Heart left ventricle (tissue), 16 donors: ENCODE results near the gene STK11. TPM values are rescaled to one million over a fixed set of nuclear protein-coding genes. Genes with fewer than 3 reads are reported as not detected.

Experiments
- ATAC-seq, 4 donors: fragments of 200-7000 bp; cut with Tn5 transposase; one replicate each; pipeline ENCODE4 v1.9.1; 2020 to 2022; ENCODE audit warnings: moderate library complexity in 4 of 4, mild to moderate bottlenecking in 3 of 4, moderate number of reproducible peaks in 1 of 4
- DNase-seq, 5 donors: peaks; one replicate each; pipeline ENCODE4 v3.0.0-alpha.2; 2020
- H3K27ac ChIP-seq, 12 donors: fragments of 200-600 bp; sonication (generic) in 4 of 12; one replicate each; pipeline versions ENCODE4 v1.5.0 to v1.8.0; 2016 to 2022; ENCODE audit warnings: mild to moderate bottlenecking in 2 of 12
- H3K27me3 ChIP-seq, 9 donors: fragments of 200-600 bp; sonication (generic) in 2 of 9; one replicate each; pipeline versions ENCODE4 v1.5.1 to v1.8.0; 2016 to 2022; ENCODE audit warnings: mild to moderate bottlenecking in 3 of 9
- H3K36me3 ChIP-seq, 9 donors: fragments of 200-600 bp; sonication (generic) in 2 of 9; one replicate each; pipeline versions ENCODE4 v1.5.0 to v1.8.0; 2018 to 2022; ENCODE audit warnings: mild to moderate bottlenecking in 2 of 9
- H3K4me1 ChIP-seq, 12 donors: fragments of 200-600 bp; sonication (generic) in 4 of 12; one replicate each; pipeline versions ENCODE4 v1.5.0 to v1.8.0; 2016 to 2022; ENCODE audit warnings: mild to moderate bottlenecking in 3 of 12
- H3K4me3 ChIP-seq, 12 donors: fragments of 200-600 bp; sonication (generic) in 4 of 12; one replicate each; pipeline versions ENCODE4 v1.5.0 to v1.8.0; 2017 to 2022; ENCODE audit warnings: mild to moderate bottlenecking in 9 of 12, moderate library complexity in 4 of 12
- H3K9me3 ChIP-seq, 12 donors: fragments of 200-600 bp; sonication (generic) in 4 of 12; one replicate each; pipeline versions ENCODE4 v1.5.0 to v1.8.0; 2016 to 2022; ENCODE audit warnings: mild to moderate bottlenecking in 1 of 12
- CTCF ChIP-seq, 12 donors: fragments of 200-600 bp; sonication (generic) in 4 of 12; IDR thresholded peaks; one replicate each; pipeline versions ENCODE4 v1.5.0 to v1.8.0; 2018 to 2022; ENCODE audit warnings: antibody characterized with exemption in 12 of 12, mild to moderate bottlenecking in 5 of 12
- POLR2A ChIP-seq, 2 donors: fragments of 450-650 bp; IDR thresholded peaks; one replicate each; pipeline ENCODE4 v1.6.1; 2017; ENCODE audit warnings: antibody characterized with exemption in 2 of 2, mild to moderate bottlenecking in 2 of 2, moderate library complexity in 2 of 2
- WGBS, 4 donors: extraction: QIAGEN DNeasy Blood & Tissue Kit in 2 of 4; methylation state at CpG; one replicate each; pipeline versions ENCODE4 v1.1.5 to v1.1.7; 2013 to 2018; 5-methylcytosine and 5-hydroxymethylcytosine counted together
- intact Hi-C, 10 donors: fragments of 100-400 bp; cut with DNase I; formaldehyde crosslinking; loops; one replicate each; pipeline versions ENCODE4 v1.11.1 to v1.14.2; 2022
- polyA plus RNA-seq, 2 donors: library from polyadenylated mRNA; stranded (reverse); fragments of 200-250 nt; gene quantifications; one replicate each; pipeline ENCODE4 v1.2.3, GENCODE V29; 2013
- total RNA-seq, 9 donors: library from RNA; depleted of rRNA in 2 of 9; stranded (reverse); fragments of >200 nt in 2 of 9; fragmentation: NEBNext Ultra II Directional in 3 of 9; extraction: Animal tissue kit (Norgen Biotek cat#: 25700) in 3 of 9; gene quantifications; one replicate each; pipeline versions ENCODE4 v1.1.0 to v1.2.4, GENCODE V29; 2016 to 2023
- donor health status: ischemic (EF 13 %, LVEDD 7.1; RV severe dilation, severe dysfunction).
- donor health status: healthy with polysubstance abuse.
- donor health status: DM: no; HTN: yes; CAD: no.
- donor health status: DM: no; HTN: no; CAD: no.
- donor health status: ischemic (EF 25% LVEDD 6.9; RV normal size, moderate dysfunction).
- donor health status: ischemic (EF 25% LVEDD 5.7; RV mildly dilated, moderate dysfunction).
- donor health status: healthy.
- donor health status: DM: yes; HTN: yes; CAD: no.
- donor health status: ischemic (EF 35%, LVEDD 5.7; RV mildly dilated, moderate dysfunction).
- donor health status: nonischemic (EF 11% LVEDD 7.7; RV severe dilation, severe dysfunction).
- donor health status: DM: yes; HTN: yes; CAD: no.
- donor health status: PGD.
- donor health status: ischemic (EF 29% LVEDD 5.4; RV normal size, mild dysfunction).
- donor health status: nonischemic (EF 23%, LVEDD 6.1; RV moderate dilation, normal function).

STK11 gene
- total and polyA plus RNA-seq, 11 donors: 44.7 to 92.0 (median 50.7) TPM

DNA sequence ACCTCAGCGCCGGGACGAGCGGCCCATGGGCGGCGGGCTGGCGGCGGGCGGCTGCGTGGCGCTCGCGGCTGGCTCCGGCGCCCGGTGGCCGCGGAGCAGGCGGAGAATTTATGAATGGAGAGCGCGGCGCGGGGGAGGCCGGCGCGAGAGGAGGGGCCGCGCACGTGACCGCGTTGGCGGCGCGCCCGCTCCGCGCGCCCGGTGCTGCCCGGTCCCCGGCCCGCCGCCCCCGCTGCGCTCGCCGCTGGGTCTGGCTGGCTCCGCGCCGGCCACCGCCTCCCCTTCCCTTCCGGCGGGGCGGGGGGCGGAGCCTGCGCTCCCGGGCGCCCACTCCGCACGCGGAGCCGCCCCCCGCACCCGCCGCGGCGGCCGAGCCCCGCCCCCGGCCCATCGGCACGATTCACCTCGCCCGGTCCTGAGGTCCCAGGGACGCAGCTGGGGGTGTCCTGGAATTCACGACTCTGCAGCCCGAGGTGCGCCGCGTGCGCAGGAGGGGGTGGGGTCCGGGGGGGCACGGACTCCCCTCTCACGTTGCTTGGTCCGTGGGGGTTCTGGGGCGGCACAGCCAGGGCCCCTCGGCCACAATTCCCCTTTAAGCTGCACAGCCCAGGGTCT, 32.3 kb downstream of the STK11 start, which contains the start of gene CBARP:
TSS of gene CBARP (minus strand) at position 252 of the 615 bp plus-strand sequence. CDS start 1,905 bp downstream, outside the sequence.
- WGBS, 4 donors: 0 to 1% (median 1%) methylated on average over 1 to 87 of the region's 87 CpGs; no CpG with 5 or more reads in 1 of the 4 donors
- intact Hi-C loops: loop anchor here in 1 of 10 donors (5.0 kb wide), 1 partner anchor 126 kb away; no protein-coding TSS in a partner anchor
- peaks cover 0 to 15% (median 0%) of the 10 kb centered on the region in 9 donors for H3K27me3 ChIP-seq
- ATAC-seq (no peak), DNase-seq (peak in 2 of 5 donors; percentile 63 to 64)
- H3K4me1 ChIP-seq: peaks cover 5 to 66% (median 39%) of the 10 kb centered on the region in 12 donors
- H3K4me3 ChIP-seq: peak within 1 kb of the TSS; percentile 18 to 79 (median 64)
- TF ChIP-seq CTCF (IDR thresholded peaks at IDR 0.05) (no peak), POLR2A (IDR thresholded peaks at IDR 0.05) (no peak)
- peak within 1 kb of the TSS in 11 of 12 donors; percentile 21 to 100 (median 56) for H3K27ac ChIP-seq
- H3K9me3 ChIP-seq: no peaks in the 10 kb centered on the region
- H3K36me3 ChIP-seq: no peaks in the 10 kb centered on the region

- Histone ChIP-seq H3K9me3 (no peaks in the 10 kb centered on the region), H3K27ac (peak overlapping the region in 10 of 12 donors; percentile 18 to 100 (median 54)), H3K27me3 (peaks cover 0 to 15% (median 0%) of the 10 kb centered on the region in 9 donors), H3K36me3 (no peaks in the 10 kb centered on the region), H3K4me3 (peak overlapping the region in 9 of 12 donors; percentile 33 to 79 (median 63)), H3K4me1 (peaks cover 5 to 66% (median 43%) of the 10 kb centered on the region in 12 donors)
- intact Hi-C loops: loop anchor here in 1 of 10 donors (5.0 kb wide), 1 partner anchor 126 kb away; no protein-coding TSS in a partner anchor
- ATAC-seq: no peak
- TF ChIP-seq CTCF (IDR thresholded peaks at IDR 0.05) (no peak), POLR2A (IDR thresholded peaks at IDR 0.05) (no peak)
- DNase-seq: peak in 1 of 5 donors; percentile 42
- WGBS, 4 donors: 61 to 64% (median 62%) methylated on average over 31 to 34 of the region's 34 CpGs
These were observed 33.1 kb downstream of the STK11 start for GRCh38 chr19:1238369-1239303.

- Histone ChIP-seq H3K27me3 (peaks cover 0 to 15% (median 0%) of the 10 kb centered on the region in 9 donors), H3K4me1 (peaks cover 5 to 71% (median 50%) of the 10 kb centered on the region in 12 donors), H3K27ac (peak overlapping the region in 11 of 12 donors; percentile 84 to 100 (median 96)), H3K4me3 (peak overlapping the region in 3 of 12 donors; percentile 45 to 92 (median 88)), H3K36me3 (peaks cover 0 to 3% (median 0%) of the 10 kb centered on the region in 9 donors), H3K9me3 (no peaks in the 10 kb centered on the region)
- ATAC-seq (no peak), DNase-seq (peak in 1 of 5 donors; percentile 43)
- 81 to 86% (median 83%) methylated on average over 11 of the region's 11 CpGs for WGBS, 4 donors
- TF ChIP-seq CTCF (IDR thresholded peaks at IDR 0.05) (no peak), POLR2A (IDR thresholded peaks at IDR 0.05) (no peak)
- intact Hi-C loops: loop anchor here in 1 of 10 donors (5.0 kb wide), 1 partner anchor 127 kb away; no protein-coding TSS in a partner anchor
These were observed 33.8 kb downstream of the STK11 start for GRCh38 chr19:1239420-1239795.
